GM23338 (cell line): ENCODE measurements around the gene ZMYND8. TPM values are rescaled to one million over a fixed set of nuclear protein-coding genes. Genes with fewer than 3 reads are reported as not detected.

Experiments
- ATAC-seq: fragments of 200-7000 bp; cut with Tn5 transposase; 3 replicates; pipeline ENCODE4 v1.9.1; 2020
- DNase-seq: peaks from one replicate; pipeline ENCODE4 v3.0.0-alpha.2; 2015; ENCODE audit warnings: low spot score
- H2AFZ ChIP-seq: fragments of 200-600 bp; sonication (generic); 2 replicates; pipeline ENCODE4 v1.8.0; 2016; ENCODE audit warnings: antibody characterized with exemption, mild to moderate bottlenecking, moderate library complexity
- H3F3A ChIP-seq: fragments of 200-600 bp; sonication (generic); replicated peaks from 2 replicates; pipeline ENCODE4 v1.8.0; 2017; ENCODE audit warnings: antibody characterized with exemption, mixed run types, low read depth
- H3K27ac ChIP-seq: fragments of 200-600 bp; sonication (generic); 2 replicates; pipeline ENCODE4 v1.6.1; 2016; ENCODE audit warnings: low read depth
- H3K27me3 ChIP-seq: fragments of 200-600 bp; sonication (generic); 2 replicates; pipeline ENCODE4 v1.8.0; 2016; ENCODE audit warnings: mild to moderate bottlenecking, mixed run types, moderate library complexity; ENCODE audit not compliant: insufficient read depth
- H3K36me3 ChIP-seq: fragments of 200-600 bp; sonication (generic); 2 replicates; pipeline ENCODE4 v1.8.0; 2016; ENCODE audit warnings: mild to moderate bottlenecking; ENCODE audit not compliant: insufficient read depth
- H3K4me1 ChIP-seq: fragments of 200-600 bp; sonication (generic); 2 replicates; pipeline ENCODE4 v1.8.0; 2016; ENCODE audit warnings: mild to moderate bottlenecking, moderate library complexity; ENCODE audit not compliant: insufficient read depth
- H3K4me2 ChIP-seq: fragments of 200-600 bp; sonication (generic); 2 replicates; pipeline ENCODE4 v1.7.1; 2017; ENCODE audit warnings: mixed run types
- H3K4me3 ChIP-seq: fragments of 200-600 bp; sonication (generic); 2 replicates; pipeline ENCODE4 v1.6.1; 2016; ENCODE audit warnings: mixed run types
- H3K79me2 ChIP-seq: fragments of 200-600 bp; sonication (generic); replicated peaks from 2 replicates; pipeline ENCODE4 v1.8.0; 2017; ENCODE audit warnings: mild to moderate bottlenecking; ENCODE audit not compliant: insufficient read depth
- H3K9me2 ChIP-seq: fragments of 200-600 bp; sonication (generic); 2 replicates; pipeline ENCODE4 v1.8.0; 2017; ENCODE audit not compliant: insufficient read depth
- H4K20me1 ChIP-seq: fragments of 200-600 bp; sonication (generic); replicated peaks from 2 replicates; pipeline ENCODE4 v1.8.0; 2017; ENCODE audit warnings: mild to moderate bottlenecking; ENCODE audit not compliant: insufficient read depth
- H3K27ac Mint-ChIP-seq: 2 replicates; pipeline ENCODE4 v1.8.0; 2020; ENCODE audit warnings: inconsistent platforms, mild to moderate bottlenecking, moderate library complexity, mixed read lengths
- H3K27me3 Mint-ChIP-seq: 3 replicates; pipeline ENCODE4 v1.8.0; 2022; ENCODE audit warnings: low read depth, mild to moderate bottlenecking, moderate library complexity, mixed read lengths, inconsistent platforms; ENCODE audit not compliant: insufficient read depth, poor library complexity
- H3K36me3 Mint-ChIP-seq: 3 replicates; pipeline ENCODE4 v1.8.0; 2021; ENCODE audit warnings: low read depth, mild to moderate bottlenecking, inconsistent platforms, moderate library complexity, mixed read lengths
- H3K4me1 Mint-ChIP-seq: 3 replicates; pipeline ENCODE4 v1.8.0; 2020; ENCODE audit warnings: mild to moderate bottlenecking, inconsistent platforms, mixed read lengths
- H3K4me3 Mint-ChIP-seq: 3 replicates; pipeline ENCODE4 v1.8.0; 2021; ENCODE audit warnings: moderate library complexity, mild to moderate bottlenecking, inconsistent platforms, mixed read lengths
- H3K9me3 Mint-ChIP-seq: 3 replicates; pipeline ENCODE4 v1.8.0; 2020; ENCODE audit warnings: moderate library complexity, mild to moderate bottlenecking, inconsistent platforms, mixed read lengths
- CREB1 ChIP-seq: fragments of 250-450 bp; sonication (Bioruptor Pico); IDR thresholded peaks from 2 replicates; pipeline ENCODE4 v1.5.0; 2020; ENCODE audit warnings: low read depth, mild to moderate bottlenecking, moderate library complexity
- EZH2 ChIP-seq: fragments of 200-600 bp; sonication (generic); IDR thresholded peaks from one replicate; pipeline ENCODE4 v1.8.0; 2017; ENCODE audit warnings: antibody characterized with exemption, mild to moderate bottlenecking, low read depth; ENCODE audit not compliant: unreplicated experiment
- EZH2phosphoT487 ChIP-seq: fragments of 200-600 bp; sonication (generic); IDR thresholded peaks from one replicate; pipeline ENCODE4 v1.8.1; 2018; ENCODE audit warnings: antibody characterized with exemption; ENCODE audit not compliant: unreplicated experiment
- JUNB ChIP-seq: IDR thresholded peaks from one replicate; pipeline ENCODE4 v1.6.1; 2016; ENCODE audit warnings: antibody characterized with exemption; ENCODE audit not compliant: unreplicated experiment
- NANOG ChIP-seq: IDR thresholded peaks from 2 replicates; pipeline ENCODE4 v1.6.1; 2016; ENCODE audit warnings: antibody characterized with exemption, borderline replicate concordance
- POLR2AphosphoS5 ChIP-seq: IDR thresholded peaks from 2 replicates; pipeline ENCODE4 v1.6.1; 2016; ENCODE audit warnings: antibody characterized with exemption, low read depth
- STAT1 ChIP-seq: IDR thresholded peaks from one replicate; pipeline ENCODE4 v1.6.1; 2016; ENCODE audit warnings: antibody characterized with exemption; ENCODE audit not compliant: unreplicated experiment
- ZNF114 ChIP-seq: fragments of 250-450 bp; sonication (Bioruptor Pico); IDR thresholded peaks from 2 replicates; pipeline ENCODE4 v1.5.0; 2020; ENCODE audit warnings: mild to moderate bottlenecking, moderate library complexity
- ZNF331 ChIP-seq: fragments of 250-450 bp; sonication (Bioruptor Pico); IDR thresholded peaks from 2 replicates; pipeline ENCODE4 v1.5.0; 2020; ENCODE audit warnings: low read depth, mild to moderate bottlenecking, moderate library complexity
- polyA plus RNA-seq: library from polyadenylated mRNA; unstranded; fragments of >200 nt; fragmentation: Nextera tagmentation; extraction: Ambion mirVana; gene quantifications from 2 replicates; pipeline ENCODE4 v1.2.1, GENCODE V29; 2016
- total RNA-seq: library from RNA; depleted of rRNA; stranded (reverse); fragments of >200 nt; shearing (Covaris generic); gene quantifications from 2 replicates; pipeline ENCODE4 v1.2.3, GENCODE V29; 2014
- TF ChIP-seq, protein P1 (sequence below): fragments of 250-450 bp; sonication (Bioruptor Pico); IDR thresholded peaks from 2 replicates; pipeline ENCODE4 v1.5.0; 2020; ENCODE audit warnings: mild to moderate bottlenecking, moderate library complexity
- TF ChIP-seq, protein P2 (sequence below): IDR thresholded peaks from one replicate; pipeline ENCODE4 v1.6.1; 2018; ENCODE audit warnings: antibody characterized with exemption; ENCODE audit not compliant: unreplicated experiment
- TF ChIP-seq, protein P3 (sequence below): IDR thresholded peaks from 2 replicates; pipeline ENCODE4 v1.6.1; 2016; ENCODE audit warnings: antibody characterized with exemption
- TF ChIP-seq, protein P4 (sequence below), 2 experiments: fragments of 200-600 bp in 1 of 2; sonication (generic) in 1 of 2; conservative IDR thresholded peaks; 2 replicates each; pipeline versions ENCODE4 v1.5.1 to v1.6.1; 2016 to 2017; ENCODE audit warnings: antibody characterized with exemption in 2 of 2, low read depth in 2 of 2, mild to moderate bottlenecking in 2 of 2, moderate library complexity in 1 of 2

ZMYND8 gene
- total and polyA plus RNA-seq, 2 experiments from 2014 or later = 70.9 to 128 TPM

DNA sequence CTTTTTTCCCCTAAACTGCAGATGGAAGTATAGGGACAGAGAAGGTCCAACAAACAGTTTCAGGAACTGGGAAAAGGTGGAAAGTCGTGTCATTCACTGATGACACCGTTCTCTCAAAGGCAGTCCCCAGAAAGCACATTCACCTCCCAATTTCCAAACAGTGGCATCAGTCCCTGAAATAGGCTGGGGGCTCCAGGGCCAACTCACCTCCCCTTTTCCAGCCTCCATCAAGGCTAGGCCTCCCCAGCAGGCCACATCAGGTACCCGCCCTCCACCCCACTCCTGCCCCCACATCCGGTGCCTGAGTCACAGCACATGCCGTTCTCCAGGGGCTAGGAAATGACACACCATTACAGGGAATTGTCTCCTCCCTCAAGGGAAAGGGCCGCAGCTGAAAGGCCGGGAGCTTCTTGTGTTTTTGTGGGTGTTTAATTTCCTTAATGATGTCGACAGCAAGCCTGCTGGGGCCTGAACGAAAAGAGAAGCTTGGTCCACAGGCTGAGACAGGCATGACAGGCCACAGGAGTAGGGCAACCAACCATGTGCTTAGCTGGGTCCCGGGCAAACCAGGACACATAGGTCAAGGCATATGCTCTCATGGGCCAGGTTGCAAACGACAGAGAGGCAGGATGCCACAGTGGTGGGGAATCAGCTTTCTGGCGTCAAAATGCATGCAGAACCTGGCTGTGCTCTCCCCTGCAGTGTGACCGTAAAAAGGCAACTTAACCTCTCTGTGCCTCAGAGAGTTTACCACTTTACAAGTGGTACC is 39.2 kb downstream of the ZMYND8 start:
- Histone ChIP-seq H3K4me2 (peak overlapping the region; percentile 69), H3F3A (peaks cover 47% of the 10 kb centered on the region), H4K20me1 (no peaks in the 10 kb centered on the region), H3K4me1 (peaks cover 72% of the 10 kb centered on the region), H3K36me3 (no peaks in the 10 kb centered on the region), H3K9me2 (no peaks in the 10 kb centered on the region), H3K27ac (peak overlapping the region; percentile 100), H3K27me3 (no peaks in the 10 kb centered on the region), H2AFZ (no peak overlapping the region), H3K79me2 (peaks cover 67% of the 10 kb centered on the region), H3K4me3 (peak overlapping the region; percentile 49)
- no peak for TF ChIP-seq CREB1 (CRISPR knock-in tag)
- TF ChIP-seq POLR2AphosphoS5 = no peak
- no peak for TF ChIP-seq ZNF331 (CRISPR knock-in tag)
- TF ChIP-seq STAT1 = no peak
- TF ChIP-seq, protein P1, sequence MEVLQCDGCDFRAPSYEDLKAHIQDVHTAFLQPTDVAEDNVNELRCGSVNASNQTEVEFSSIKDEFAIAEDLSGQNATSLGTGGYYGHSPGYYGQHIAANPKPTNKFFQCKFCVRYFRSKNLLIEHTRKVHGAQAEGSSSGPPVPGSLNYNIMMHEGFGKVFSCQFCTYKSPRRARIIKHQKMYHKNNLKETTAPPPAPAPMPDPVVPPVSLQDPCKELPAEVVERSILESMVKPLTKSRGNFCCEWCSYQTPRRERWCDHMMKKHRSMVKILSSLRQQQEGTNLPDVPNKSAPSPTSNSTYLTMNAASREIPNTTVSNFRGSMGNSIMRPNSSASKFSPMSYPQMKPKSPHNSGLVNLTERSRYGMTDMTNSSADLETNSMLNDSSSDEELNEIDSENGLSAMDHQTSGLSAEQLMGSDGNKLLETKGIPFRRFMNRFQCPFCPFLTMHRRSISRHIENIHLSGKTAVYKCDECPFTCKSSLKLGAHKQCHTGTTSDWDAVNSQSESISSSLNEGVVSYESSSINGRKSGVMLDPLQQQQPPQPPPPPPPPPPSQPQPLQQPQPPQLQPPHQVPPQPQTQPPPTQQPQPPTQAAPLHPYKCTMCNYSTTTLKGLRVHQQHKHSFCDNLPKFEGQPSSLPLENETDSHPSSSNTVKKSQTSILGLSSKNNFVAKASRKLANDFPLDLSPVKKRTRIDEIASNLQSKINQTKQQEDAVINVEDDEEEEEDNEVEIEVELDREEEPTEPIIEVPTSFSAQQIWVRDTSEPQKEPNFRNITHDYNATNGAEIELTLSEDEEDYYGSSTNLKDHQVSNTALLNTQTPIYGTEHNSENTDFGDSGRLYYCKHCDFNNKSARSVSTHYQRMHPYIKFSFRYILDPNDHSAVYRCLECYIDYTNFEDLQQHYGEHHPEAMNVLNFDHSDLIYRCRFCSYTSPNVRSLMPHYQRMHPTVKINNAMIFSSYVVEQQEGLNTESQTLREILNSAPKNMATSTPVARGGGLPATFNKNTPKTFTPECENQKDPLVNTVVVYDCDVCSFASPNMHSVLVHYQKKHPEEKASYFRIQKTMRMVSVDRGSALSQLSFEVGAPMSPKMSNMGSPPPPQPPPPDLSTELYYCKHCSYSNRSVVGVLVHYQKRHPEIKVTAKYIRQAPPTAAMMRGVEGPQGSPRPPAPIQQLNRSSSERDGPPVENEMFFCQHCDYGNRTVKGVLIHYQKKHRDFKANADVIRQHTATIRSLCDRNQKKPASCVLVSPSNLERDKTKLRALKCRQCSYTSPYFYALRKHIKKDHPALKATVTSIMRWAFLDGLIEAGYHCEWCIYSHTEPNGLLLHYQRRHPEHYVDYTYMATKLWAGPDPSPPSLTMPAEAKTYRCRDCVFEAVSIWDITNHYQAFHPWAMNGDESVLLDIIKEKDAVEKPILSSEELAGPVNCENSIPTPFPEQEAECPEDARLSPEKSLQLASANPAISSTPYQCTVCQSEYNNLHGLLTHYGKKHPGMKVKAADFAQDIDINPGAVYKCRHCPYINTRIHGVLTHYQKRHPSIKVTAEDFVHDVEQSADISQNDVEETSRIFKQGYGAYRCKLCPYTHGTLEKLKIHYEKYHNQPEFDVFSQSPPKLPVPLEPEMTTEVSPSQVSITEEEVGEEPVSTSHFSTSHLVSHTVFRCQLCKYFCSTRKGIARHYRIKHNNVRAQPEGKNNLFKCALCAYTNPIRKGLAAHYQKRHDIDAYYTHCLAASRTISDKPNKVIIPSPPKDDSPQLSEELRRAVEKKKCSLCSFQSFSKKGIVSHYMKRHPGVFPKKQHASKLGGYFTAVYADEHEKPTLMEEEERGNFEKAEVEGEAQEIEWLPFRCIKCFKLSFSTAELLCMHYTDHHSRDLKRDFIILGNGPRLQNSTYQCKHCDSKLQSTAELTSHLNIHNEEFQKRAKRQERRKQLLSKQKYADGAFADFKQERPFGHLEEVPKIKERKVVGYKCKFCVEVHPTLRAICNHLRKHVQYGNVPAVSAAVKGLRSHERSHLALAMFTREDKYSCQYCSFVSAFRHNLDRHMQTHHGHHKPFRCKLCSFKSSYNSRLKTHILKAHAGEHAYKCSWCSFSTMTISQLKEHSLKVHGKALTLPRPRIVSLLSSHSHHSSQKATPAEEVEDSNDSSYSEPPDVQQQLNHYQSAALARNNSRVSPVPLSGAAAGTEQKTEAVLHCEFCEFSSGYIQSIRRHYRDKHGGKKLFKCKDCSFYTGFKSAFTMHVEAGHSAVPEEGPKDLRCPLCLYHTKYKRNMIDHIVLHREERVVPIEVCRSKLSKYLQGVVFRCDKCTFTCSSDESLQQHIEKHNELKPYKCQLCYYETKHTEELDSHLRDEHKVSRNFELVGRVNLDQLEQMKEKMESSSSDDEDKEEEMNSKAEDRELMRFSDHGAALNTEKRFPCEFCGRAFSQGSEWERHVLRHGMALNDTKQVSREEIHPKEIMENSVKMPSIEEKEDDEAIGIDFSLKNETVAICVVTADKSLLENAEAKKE (CRISPR knock-in tag) = no peak
- no peak for TF ChIP-seq ZNF114 (CRISPR knock-in tag)
- no peak for TF ChIP-seq EZH2phosphoT487
- TF ChIP-seq, protein P2, sequence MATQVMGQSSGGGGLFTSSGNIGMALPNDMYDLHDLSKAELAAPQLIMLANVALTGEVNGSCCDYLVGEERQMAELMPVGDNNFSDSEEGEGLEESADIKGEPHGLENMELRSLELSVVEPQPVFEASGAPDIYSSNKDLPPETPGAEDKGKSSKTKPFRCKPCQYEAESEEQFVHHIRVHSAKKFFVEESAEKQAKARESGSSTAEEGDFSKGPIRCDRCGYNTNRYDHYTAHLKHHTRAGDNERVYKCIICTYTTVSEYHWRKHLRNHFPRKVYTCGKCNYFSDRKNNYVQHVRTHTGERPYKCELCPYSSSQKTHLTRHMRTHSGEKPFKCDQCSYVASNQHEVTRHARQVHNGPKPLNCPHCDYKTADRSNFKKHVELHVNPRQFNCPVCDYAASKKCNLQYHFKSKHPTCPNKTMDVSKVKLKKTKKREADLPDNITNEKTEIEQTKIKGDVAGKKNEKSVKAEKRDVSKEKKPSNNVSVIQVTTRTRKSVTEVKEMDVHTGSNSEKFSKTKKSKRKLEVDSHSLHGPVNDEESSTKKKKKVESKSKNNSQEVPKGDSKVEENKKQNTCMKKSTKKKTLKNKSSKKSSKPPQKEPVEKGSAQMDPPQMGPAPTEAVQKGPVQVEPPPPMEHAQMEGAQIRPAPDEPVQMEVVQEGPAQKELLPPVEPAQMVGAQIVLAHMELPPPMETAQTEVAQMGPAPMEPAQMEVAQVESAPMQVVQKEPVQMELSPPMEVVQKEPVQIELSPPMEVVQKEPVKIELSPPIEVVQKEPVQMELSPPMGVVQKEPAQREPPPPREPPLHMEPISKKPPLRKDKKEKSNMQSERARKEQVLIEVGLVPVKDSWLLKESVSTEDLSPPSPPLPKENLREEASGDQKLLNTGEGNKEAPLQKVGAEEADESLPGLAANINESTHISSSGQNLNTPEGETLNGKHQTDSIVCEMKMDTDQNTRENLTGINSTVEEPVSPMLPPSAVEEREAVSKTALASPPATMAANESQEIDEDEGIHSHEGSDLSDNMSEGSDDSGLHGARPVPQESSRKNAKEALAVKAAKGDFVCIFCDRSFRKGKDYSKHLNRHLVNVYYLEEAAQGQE = no peak
- TF ChIP-seq EZH2 = no peak
- TF ChIP-seq, protein P3, sequence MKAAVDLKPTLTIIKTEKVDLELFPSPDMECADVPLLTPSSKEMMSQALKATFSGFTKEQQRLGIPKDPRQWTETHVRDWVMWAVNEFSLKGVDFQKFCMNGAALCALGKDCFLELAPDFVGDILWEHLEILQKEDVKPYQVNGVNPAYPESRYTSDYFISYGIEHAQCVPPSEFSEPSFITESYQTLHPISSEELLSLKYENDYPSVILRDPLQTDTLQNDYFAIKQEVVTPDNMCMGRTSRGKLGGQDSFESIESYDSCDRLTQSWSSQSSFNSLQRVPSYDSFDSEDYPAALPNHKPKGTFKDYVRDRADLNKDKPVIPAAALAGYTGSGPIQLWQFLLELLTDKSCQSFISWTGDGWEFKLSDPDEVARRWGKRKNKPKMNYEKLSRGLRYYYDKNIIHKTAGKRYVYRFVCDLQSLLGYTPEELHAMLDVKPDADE = no peak
- TF ChIP-seq, protein P4, sequence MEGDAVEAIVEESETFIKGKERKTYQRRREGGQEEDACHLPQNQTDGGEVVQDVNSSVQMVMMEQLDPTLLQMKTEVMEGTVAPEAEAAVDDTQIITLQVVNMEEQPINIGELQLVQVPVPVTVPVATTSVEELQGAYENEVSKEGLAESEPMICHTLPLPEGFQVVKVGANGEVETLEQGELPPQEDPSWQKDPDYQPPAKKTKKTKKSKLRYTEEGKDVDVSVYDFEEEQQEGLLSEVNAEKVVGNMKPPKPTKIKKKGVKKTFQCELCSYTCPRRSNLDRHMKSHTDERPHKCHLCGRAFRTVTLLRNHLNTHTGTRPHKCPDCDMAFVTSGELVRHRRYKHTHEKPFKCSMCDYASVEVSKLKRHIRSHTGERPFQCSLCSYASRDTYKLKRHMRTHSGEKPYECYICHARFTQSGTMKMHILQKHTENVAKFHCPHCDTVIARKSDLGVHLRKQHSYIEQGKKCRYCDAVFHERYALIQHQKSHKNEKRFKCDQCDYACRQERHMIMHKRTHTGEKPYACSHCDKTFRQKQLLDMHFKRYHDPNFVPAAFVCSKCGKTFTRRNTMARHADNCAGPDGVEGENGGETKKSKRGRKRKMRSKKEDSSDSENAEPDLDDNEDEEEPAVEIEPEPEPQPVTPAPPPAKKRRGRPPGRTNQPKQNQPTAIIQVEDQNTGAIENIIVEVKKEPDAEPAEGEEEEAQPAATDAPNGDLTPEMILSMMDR (conservative IDR thresholded peaks at IDR 0.05; ENCODE audit: low read depth in 2 of 2) = no peak
- no peak for TF ChIP-seq JUNB
- TF ChIP-seq NANOG = no peak
- Mint-ChIP-seq H3K4me3 (peak overlapping the region; percentile 65), H3K27ac (peak overlapping the region; percentile 100), H3K4me1 (peaks cover 80% of the 10 kb centered on the region), H3K36me3 (peaks cover 32% of the 10 kb centered on the region), H3K9me3 (no peaks in the 10 kb centered on the region), H3K27me3 (peaks cover 50% of the 10 kb centered on the region)
- ATAC-seq (no peak), DNase-seq (peak; percentile 76)
